ENCODE measurements around the gene TCF7L1. TPM values are rescaled to one million over a fixed set of nuclear protein-coding genes. Genes with fewer than 3 reads are reported as not detected.

TCF7L1 gene
- polyA plus RNA-seq, 1 experiment = 3.2 TPM

GRCh38 chr2:85089585-85089984 is 43.6 kb upstream of the TCF7L1 start:
- H3K27me3 ChIP-seq (ENCODE audit: control insufficient read depth, insufficient read depth, low read length) = peaks cover 13% of the 10 kb centered on the region
- DNase-seq (ENCODE audit: low read depth) = no peak
- CTCF ChIA-PET = interaction anchor here (0.8 to 2.1 kb wide), 5 partner anchors 23 to 210 kb away, joined by 3 to 9 read pairs (median 4); no protein-coding TSS in a partner anchor
- TF ChIP-seq, protein P1, sequence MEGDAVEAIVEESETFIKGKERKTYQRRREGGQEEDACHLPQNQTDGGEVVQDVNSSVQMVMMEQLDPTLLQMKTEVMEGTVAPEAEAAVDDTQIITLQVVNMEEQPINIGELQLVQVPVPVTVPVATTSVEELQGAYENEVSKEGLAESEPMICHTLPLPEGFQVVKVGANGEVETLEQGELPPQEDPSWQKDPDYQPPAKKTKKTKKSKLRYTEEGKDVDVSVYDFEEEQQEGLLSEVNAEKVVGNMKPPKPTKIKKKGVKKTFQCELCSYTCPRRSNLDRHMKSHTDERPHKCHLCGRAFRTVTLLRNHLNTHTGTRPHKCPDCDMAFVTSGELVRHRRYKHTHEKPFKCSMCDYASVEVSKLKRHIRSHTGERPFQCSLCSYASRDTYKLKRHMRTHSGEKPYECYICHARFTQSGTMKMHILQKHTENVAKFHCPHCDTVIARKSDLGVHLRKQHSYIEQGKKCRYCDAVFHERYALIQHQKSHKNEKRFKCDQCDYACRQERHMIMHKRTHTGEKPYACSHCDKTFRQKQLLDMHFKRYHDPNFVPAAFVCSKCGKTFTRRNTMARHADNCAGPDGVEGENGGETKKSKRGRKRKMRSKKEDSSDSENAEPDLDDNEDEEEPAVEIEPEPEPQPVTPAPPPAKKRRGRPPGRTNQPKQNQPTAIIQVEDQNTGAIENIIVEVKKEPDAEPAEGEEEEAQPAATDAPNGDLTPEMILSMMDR (IDR thresholded peaks at IDR 0.05; ENCODE audit: insufficient read depth, low read depth, low read length) = no peak
- POLR2A ChIA-PET = no interaction called here
- no peaks in the 10 kb centered on the region for H3K36me3 ChIP-seq (ENCODE audit: control insufficient read depth, insufficient read depth, low read length)
- H3K4me3 ChIP-seq (ENCODE audit: low read depth, low read length) = no peak overlapping the region

- ChIA-PET POLR2A (no interaction called here), CTCF (interaction anchor here (0.7 to 1.8 kb wide), 3 partner anchors 8 to 208 kb away, joined by 3 to 7 read pairs (median 4); no protein-coding TSS in a partner anchor)
- no peak overlapping the region for H3K4me3 ChIP-seq (ENCODE audit: low read depth, low read length)
- TF ChIP-seq, protein P1 (IDR thresholded peaks at IDR 0.05; ENCODE audit: insufficient read depth, low read depth, low read length) = no peak
- peaks cover 11% of the 10 kb centered on the region for H3K27me3 ChIP-seq (ENCODE audit: control insufficient read depth, insufficient read depth, low read length)
- H3K36me3 ChIP-seq (ENCODE audit: control insufficient read depth, insufficient read depth, low read length) = no peaks in the 10 kb centered on the region
- DNase-seq (ENCODE audit: low read depth) = no peak
These were observed 41.4 kb upstream of the TCF7L1 start for GRCh38 chr2:85091838-85092237.

DNA sequence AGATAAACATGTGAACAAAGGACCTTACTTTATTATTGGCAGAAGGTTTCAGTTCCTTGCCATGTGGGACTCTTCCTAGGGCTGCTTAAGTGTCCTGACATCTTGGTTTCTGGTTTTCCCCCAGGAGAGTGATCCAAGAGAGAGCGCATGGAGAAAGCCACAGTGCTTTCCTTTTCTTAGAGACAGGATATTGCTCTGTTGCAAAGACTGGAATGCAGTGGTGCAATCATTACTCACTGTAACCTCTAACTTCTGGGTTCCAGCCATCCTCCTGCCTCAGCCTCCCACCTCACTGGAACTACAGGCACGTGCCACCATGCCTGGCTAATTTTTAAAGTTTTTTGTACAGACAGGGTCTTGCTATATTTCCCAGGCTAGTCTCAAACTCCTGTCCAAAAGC is 38.1 kb upstream of the TCF7L1 start:
- no peak overlapping the region for H3K4me3 ChIP-seq (ENCODE audit: low read depth, low read length)
- ChIA-PET POLR2A (no interaction called here), CTCF (interaction anchor here (0.6 kb wide), 1 partner anchor 1446 kb away, joined by 3 read pairs; no protein-coding TSS in a partner anchor)
- TF ChIP-seq, protein P1 (IDR thresholded peaks at IDR 0.05; ENCODE audit: insufficient read depth, low read depth, low read length) = no peak
- DNase-seq (ENCODE audit: low read depth) = no peak
- H3K27me3 ChIP-seq (ENCODE audit: control insufficient read depth, insufficient read depth, low read length) = peaks cover 2% of the 10 kb centered on the region; the same call in 1 of the 2 replicates
- no peaks in the 10 kb centered on the region for H3K36me3 ChIP-seq (ENCODE audit: control insufficient read depth, insufficient read depth, low read length)

GRCh38 chr2:85096616-85097015 is 36.6 kb upstream of the TCF7L1 start:
- TF ChIP-seq, protein P1 (IDR thresholded peaks at IDR 0.05; ENCODE audit: insufficient read depth, low read depth, low read length) = no peak
- POLR2A ChIA-PET = no interaction called here
- H3K27me3 ChIP-seq (ENCODE audit: control insufficient read depth, insufficient read depth, low read length) = peaks cover 2% of the 10 kb centered on the region; the same call in 1 of the 2 replicates
- H3K36me3 ChIP-seq (ENCODE audit: control insufficient read depth, insufficient read depth, low read length) = no peaks in the 10 kb centered on the region
- H3K4me3 ChIP-seq (ENCODE audit: low read depth, low read length) = no peak overlapping the region
- DNase-seq (ENCODE audit: low read depth) = no peak
- CTCF ChIA-PET = no interaction called here

GRCh38 chr2:85104228-85104627 is 29.0 kb upstream of the TCF7L1 start:
- ChIA-PET POLR2A (no interaction called here), CTCF (interaction anchor here (0.9 to 1.1 kb wide), 3 partner anchors 13 to 190 kb away, joined by 3 to 4 read pairs (median 4); no protein-coding TSS in a partner anchor)
- Histone ChIP-seq H3K27me3 (ENCODE audit: control insufficient read depth, insufficient read depth, low read length) (0 out of 2 replicates have a peak, but pooled peaks cover 2% of the 10 kb centered on the region), H3K36me3 (ENCODE audit: control insufficient read depth, insufficient read depth, low read length) (no peaks in the 10 kb centered on the region), H3K4me3 (ENCODE audit: low read depth, low read length) (no peak overlapping the region)
- no peak for DNase-seq (ENCODE audit: low read depth)
- TF ChIP-seq, protein P1 (IDR thresholded peaks at IDR 0.05; ENCODE audit: insufficient read depth, low read depth, low read length) = no peak
